ENCODE results near the gene FAM78A. TPM values are rescaled to one million over a fixed set of nuclear protein-coding genes. Genes with fewer than 3 reads are reported as not detected.
"Not testable (repeated sequence)": the region's sequence is repeated elsewhere in the genome, so short reads cannot be mapped to it uniquely, and the experiment has no call there.

Gene FAM78A
- total and polyA plus RNA-seq, 7 experiments from 2014 or later: 10.5 to 114 (median 66.0) TPM

GRCh38 chr9:131271016-131271273 is 5.4 kb downstream of the FAM78A start:
- POLR2A ChIA-PET: interaction anchor here (1.0 to 16.2 kb wide), 6 partner anchors 8 to 134 kb away, joined by 3 to 886 read pairs (median 28); no protein-coding TSS in a partner anchor
- Mint-ChIP-seq H3K27ac (peak overlapping the region; percentile 95 to 100 (median 99)), H3K4me1 (peaks cover 25 to 57% (median 45%) of the 10 kb centered on the region in 7 donors), H3K4me3 (peak overlapping the region; percentile 83 to 100 (median 92)), H3K36me3 (peaks cover 0 to 71% (median 32%) of the 10 kb centered on the region in 5 donors)
- not testable (repeated sequence) for H3K9me3 Mint-ChIP-seq; H3K9me3 ChIP-seq (ENCODE audit: control insufficient read depth in 2 of 3, low read length in 3 of 3); H3K27me3 ChIP-seq (ENCODE audit: control insufficient read depth in 2 of 2, insufficient read depth in 2 of 2, low read length in 2 of 2); H3K27me3 Mint-ChIP-seq; ATAC-seq; DNase-seq
- Histone ChIP-seq H3K36me3 (ENCODE audit: control insufficient read depth in 2 of 3, insufficient read depth in 3 of 3, low read length in 3 of 3) (peaks cover 0 to 30% (median 0%) of the 10 kb centered on the region in 3 experiments), H3K4me3 (ENCODE audit: low read length) (peak overlapping the region; percentile 74), H3K27ac (ENCODE audit: low read depth, low read length) (peak overlapping the region; percentile 96), H3K4me1 (ENCODE audit: control insufficient read depth in 2 of 2, insufficient read depth in 2 of 2, low read length in 2 of 2) (peaks cover 44 to 58% of the 10 kb centered on the region in 2 donors)
- intact Hi-C loops (cut with micrococcal nuclease): loop anchor here (2.0 to 10.0 kb wide), 5 partner anchors 124 to 1084 kb away; partner anchors contain the start of genes POMT1 (in 1 of the 2), PRRC2B (in 1 of the 2) and SETX (in 1 of the 2)
- CTCF ChIA-PET: interaction anchor here (0.9 to 1.1 kb wide), 3 partner anchors 15 to 101 kb away, joined by 3 to 9 read pairs (median 4); no protein-coding TSS in a partner anchor

GRCh38 chr9:131270171-131271015 is 5.9 kb downstream of the FAM78A start:
- Mint-ChIP-seq H3K4me3 (peak overlapping the region; percentile 83 to 100 (median 92)), H3K36me3 (peaks cover 0 to 65% (median 26%) of the 10 kb centered on the region in 5 donors), H3K9me3 (peaks cover 0 to 1% (median 0%) of the 10 kb centered on the region in 11 donors), H3K4me1 (peaks cover 30 to 61% (median 50%) of the 10 kb centered on the region in 7 donors), H3K27ac (peak overlapping the region; percentile 95 to 100 (median 99)), H3K27me3 (no peaks in the 10 kb centered on the region)
- Histone ChIP-seq H3K4me3 (ENCODE audit: low read length) (peak overlapping the region; percentile 74), H3K27ac (ENCODE audit: low read depth, low read length) (peak overlapping the region; percentile 96), H3K36me3 (ENCODE audit: control insufficient read depth in 2 of 3, insufficient read depth in 3 of 3, low read length in 3 of 3) (peaks cover 0 to 24% (median 0%) of the 10 kb centered on the region in 3 experiments), H3K9me3 (ENCODE audit: control insufficient read depth in 2 of 3, low read length in 3 of 3) (no peaks in the 10 kb centered on the region), H3K4me1 (ENCODE audit: control insufficient read depth in 2 of 2, insufficient read depth in 2 of 2, low read length in 2 of 2) (peaks cover 50 to 63% of the 10 kb centered on the region in 2 donors), H3K27me3 (ENCODE audit: control insufficient read depth in 2 of 2, insufficient read depth in 2 of 2, low read length in 2 of 2) (no peaks in the 10 kb centered on the region)
- ChIA-PET CTCF (interaction anchor here (0.7 to 5.0 kb wide), 6 partner anchors 14 to 114 kb away, joined by 3 to 44 read pairs (median 4); no protein-coding TSS in a partner anchor), POLR2A (interaction anchor here (0.6 to 16.2 kb wide), 10 partner anchors 9 to 134 kb away, joined by 3 to 886 read pairs (median 4); no protein-coding TSS in a partner anchor)
- DNase-seq: peak in 8 of 9 donors; percentile 49 to 70 (median 64)
- peak; percentile 16 for ATAC-seq
- intact Hi-C loops (cut with micrococcal nuclease): loop anchor here (1.0 to 10.0 kb wide), 6 partner anchors 8 to 1084 kb away; partner anchors contain the start of genes POMT1 (in 1 of the 2), PRRC2B (in 1 of the 2) and SETX (in 1 of the 2)

- peak; percentile 24 for ATAC-seq
- Mint-ChIP-seq H3K4me1 (peaks cover 57 to 89% (median 73%) of the 10 kb centered on the region in 7 donors), H3K36me3 (peaks cover 6 to 48% (median 15%) of the 10 kb centered on the region in 5 donors), H3K9me3 (peaks cover 0 to 4% (median 0%) of the 10 kb centered on the region in 11 donors), H3K4me3 (peak overlapping the region; percentile 82 to 99 (median 88)), H3K27ac (peak overlapping the region; percentile 82 to 100 (median 99)), H3K27me3 (no peaks in the 10 kb centered on the region)
- CTCF ChIA-PET: interaction anchor here (0.6 to 5.0 kb wide), 5 partner anchors 8 to 89 kb away, joined by 3 to 44 read pairs (median 3); no protein-coding TSS in a partner anchor
- Histone ChIP-seq H3K9me3 (ENCODE audit: control insufficient read depth in 2 of 3, low read length in 3 of 3) (no peaks in the 10 kb centered on the region), H3K27me3 (ENCODE audit: control insufficient read depth in 2 of 2, insufficient read depth in 2 of 2, low read length in 2 of 2) (no peaks in the 10 kb centered on the region), H3K4me3 (ENCODE audit: low read length) (peak overlapping the region; percentile 61), H3K27ac (ENCODE audit: low read depth, low read length) (peak overlapping the region; percentile 96), H3K4me1 (ENCODE audit: control insufficient read depth in 2 of 2, insufficient read depth in 2 of 2, low read length in 2 of 2) (peaks cover 66 to 78% of the 10 kb centered on the region in 2 donors), H3K36me3 (ENCODE audit: control insufficient read depth in 2 of 3, insufficient read depth in 3 of 3, low read length in 3 of 3) (peaks cover 0 to 12% (median 5%) of the 10 kb centered on the region in 3 experiments)
- POLR2A ChIA-PET: interaction anchor here (0.6 to 16.2 kb wide), 6 partner anchors 9 to 106 kb away, joined by 4 to 886 read pairs (median 37); partner anchors contain the start of gene FAM78A
- peak in 7 of 9 donors; percentile 43 to 76 (median 54) for DNase-seq
- intact Hi-C loops (cut with micrococcal nuclease): loop anchor here in 1 of 2 donors (1.0 to 10.0 kb wide), 3 partner anchors 8 to 1766 kb away; partner anchors contain the start of genes FNBP1 and GTF3C5
Observed at GRCh38 chr9:131266266-131267229, 9.8 kb downstream of the FAM78A start.

GRCh38 chr9:131264231-131264630 is 12.1 kb downstream of the FAM78A start:
- peak overlapping the region; percentile 69 to 100 (median 99) for H3K27ac Mint-ChIP-seq
- ChIA-PET POLR2A (interaction anchor here (1.7 to 20.4 kb wide), 3 partner anchors 5 to 15 kb away, joined by 3 to 886 read pairs (median 886); partner anchors contain the start of gene FAM78A), CTCF (interaction anchor here (0.8 to 1.0 kb wide), 2 partner anchors 10 to 16 kb away, joined by 3 to 4 read pairs; no protein-coding TSS in a partner anchor)
- intact Hi-C loops (cut with micrococcal nuclease): loop anchor here in 1 of 2 donors (10.0 kb wide), 1 partner anchor 1219 kb away; the partner anchor contains the start of gene FNBP1
- Histone ChIP-seq H3K9me3 (ENCODE audit: control insufficient read depth in 2 of 3, low read length in 3 of 3) (no peaks in the 10 kb centered on the region), H3K4me1 (ENCODE audit: control insufficient read depth in 2 of 2, insufficient read depth in 2 of 2, low read length in 2 of 2) (peaks cover 47 to 67% of the 10 kb centered on the region in 2 donors), H3K36me3 (ENCODE audit: control insufficient read depth in 2 of 3, insufficient read depth in 3 of 3, low read length in 3 of 3) (peaks cover 10 to 35% (median 17%) of the 10 kb centered on the region in 3 experiments), H3K27ac (ENCODE audit: low read depth, low read length) (peak overlapping the region; percentile 96), H3K27me3 (ENCODE audit: control insufficient read depth in 2 of 2, insufficient read depth in 2 of 2, low read length in 2 of 2) (no peaks in the 10 kb centered on the region), H3K4me3 (ENCODE audit: low read length) (peak overlapping the region; percentile 40)
- peaks cover 0 to 3% (median 0%) of the 10 kb centered on the region in 11 donors for H3K9me3 Mint-ChIP-seq
- DNase-seq (peak in 5 of 9 donors; percentile 46 to 71 (median 47)), ATAC-seq (peak; percentile 41)
- H3K36me3 Mint-ChIP-seq: peaks cover 6 to 34% (median 11%) of the 10 kb centered on the region in 5 donors
- no peaks in the 10 kb centered on the region for H3K27me3 Mint-ChIP-seq
- H3K4me3 Mint-ChIP-seq: peak overlapping the region; percentile 76 to 99 (median 86)
- H3K4me1 Mint-ChIP-seq: peaks cover 55 to 93% (median 66%) of the 10 kb centered on the region in 7 donors

GRCh38 chr9:131263701-131264100 is 12.6 kb downstream of the FAM78A start:
- ChIA-PET CTCF (interaction anchor here (0.7 kb wide), 1 partner anchor 9 kb away, joined by 4 read pairs; no protein-coding TSS in a partner anchor), POLR2A (interaction anchor here (0.6 to 20.4 kb wide), 5 partner anchors 6 to 135 kb away, joined by 3 to 886 read pairs (median 3); partner anchors contain the start of gene FAM78A)
- Histone ChIP-seq H3K4me1 (ENCODE audit: control insufficient read depth in 2 of 2, insufficient read depth in 2 of 2, low read length in 2 of 2) (peaks cover 45 to 69% of the 10 kb centered on the region in 2 donors), H3K27me3 (ENCODE audit: control insufficient read depth in 2 of 2, insufficient read depth in 2 of 2, low read length in 2 of 2) (no peaks in the 10 kb centered on the region), H3K27ac (ENCODE audit: low read depth, low read length) (peak overlapping the region; percentile 96), H3K36me3 (ENCODE audit: control insufficient read depth in 2 of 3, insufficient read depth in 3 of 3, low read length in 3 of 3) (peaks cover 10 to 40% (median 21%) of the 10 kb centered on the region in 3 experiments), H3K9me3 (ENCODE audit: control insufficient read depth in 2 of 3, low read length in 3 of 3) (no peaks in the 10 kb centered on the region), H3K4me3 (ENCODE audit: low read length) (peak overlapping the region; percentile 40)
- H3K4me3 Mint-ChIP-seq: peak overlapping the region; percentile 76 to 99 (median 86)
- H3K4me1 Mint-ChIP-seq: peaks cover 52 to 92% (median 65%) of the 10 kb centered on the region in 7 donors
- DNase-seq: peak in 1 of 9 donors; percentile 10
- ATAC-seq: no peak
- peak overlapping the region; percentile 74 to 100 (median 99) for H3K27ac Mint-ChIP-seq
- intact Hi-C loops (cut with micrococcal nuclease): loop anchor here in 1 of 2 donors (10.0 kb wide), 1 partner anchor 1219 kb away; the partner anchor contains the start of gene FNBP1
- peaks cover 0 to 3% (median 0%) of the 10 kb centered on the region in 11 donors for H3K9me3 Mint-ChIP-seq
- H3K36me3 Mint-ChIP-seq: peaks cover 6 to 32% (median 11%) of the 10 kb centered on the region in 5 donors
- H3K27me3 Mint-ChIP-seq: no peaks in the 10 kb centered on the region

Measured in naive thymus-derived CD4-positive, alpha-beta T cell (primary cell).